HEK293 (cell line): ENCODE results near the gene SCN4A.

Experiments
- CTCF ChIP-seq: fragments of 450-650 bp; formaldehyde crosslinking; IDR thresholded peaks from 2 replicates; pipeline ENCODE4 v1.5.1; 2016; ENCODE audit warnings: missing biosample characterization, missing genetic modification characterization
- HOXD13 ChIP-seq: sonication (generic); formaldehyde crosslinking; IDR thresholded peaks from 2 replicates; pipeline ENCODE4 v1.8.0; 2022; ENCODE audit warnings: missing genetic modification reagents, borderline replicate concordance
- YY1 ChIP-seq: fragments of 450-650 bp; formaldehyde crosslinking; IDR thresholded peaks from 2 replicates; pipeline ENCODE4 v1.5.1; 2018; ENCODE audit warnings: missing biosample characterization, missing genetic modification characterization
- ZBTB48 ChIP-seq: fragments of 450-650 bp; formaldehyde crosslinking; IDR thresholded peaks from 2 replicates; pipeline ENCODE4 v1.5.1; 2016; ENCODE audit warnings: missing biosample characterization, missing genetic modification characterization
- ZNF776 ChIP-seq: fragments of 450-650 bp; formaldehyde crosslinking; IDR thresholded peaks from 2 replicates; pipeline ENCODE4 v1.5.0; 2017; ENCODE audit warnings: missing biosample characterization, missing genetic modification characterization, borderline replicate concordance
- TF ChIP-seq, protein P1 (sequence below): fragments of 450-650 bp; formaldehyde crosslinking; IDR thresholded peaks from 2 replicates; pipeline ENCODE4 v1.5.1; 2016; ENCODE audit warnings: missing biosample characterization, missing genetic modification characterization

GRCh38 chr17:63911657-63912100 is 61.0 kb downstream of the SCN4A start:
- TF ChIP-seq HOXD13 (CRISPR knock-in tag) = no peak
- TF ChIP-seq YY1 (tag by site-specific recombination) = no peak
- TF ChIP-seq CTCF (tag by site-specific recombination) = no peak
- no peak for TF ChIP-seq ZNF776 (tag by site-specific recombination)
- TF ChIP-seq, protein P1, sequence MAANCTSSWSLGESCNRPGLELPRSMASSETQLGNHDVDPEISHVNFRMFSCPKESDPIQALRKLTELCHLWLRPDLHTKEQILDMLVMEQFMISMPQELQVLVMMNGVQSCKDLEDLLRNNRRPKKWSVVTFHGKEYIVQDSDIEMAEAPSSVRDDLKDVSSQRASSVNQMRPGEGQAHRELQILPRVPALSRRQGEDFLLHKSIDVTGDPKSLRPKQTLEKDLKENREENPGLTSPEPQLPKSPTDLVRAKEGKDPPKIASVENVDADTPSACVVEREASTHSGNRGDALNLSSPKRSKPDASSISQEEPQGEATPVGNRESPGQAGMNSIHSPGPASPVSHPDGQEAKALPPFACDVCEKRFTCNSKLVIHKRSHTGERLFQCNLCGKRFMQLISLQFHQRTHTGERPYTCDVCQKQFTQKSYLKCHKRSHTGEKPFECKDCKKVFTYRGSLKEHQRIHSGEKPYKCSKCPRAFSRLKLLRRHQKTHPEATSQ (tag by site-specific recombination) = no peak
- no peak for TF ChIP-seq ZBTB48 (tag by site-specific recombination)
